PC-9 (cell line): ENCODE data around the gene LRRTM4.

Experiments
- CTCF ChIP-seq: fragments of 200-600 bp; sonication (generic); conservative IDR thresholded peaks from 2 replicates; pipeline ENCODE4 v1.6.1; 2017; ENCODE audit warnings: mixed run types, antibody characterized with exemption, mild to moderate bottlenecking, moderate library complexity
- EZH2 ChIP-seq: fragments of 200-600 bp; sonication (generic); IDR thresholded peaks from 2 replicates; pipeline ENCODE4 v1.8.0; 2017; ENCODE audit warnings: antibody characterized with exemption, low read depth

GRCh38 chr2:77017355-77017745, 504.8 kb downstream of the LRRTM4 start:
- no peak for TF ChIP-seq CTCF
- TF ChIP-seq EZH2 = no peak
